Neural cell (in vitro differentiated cells): ENCODE data around the gene MON2.

Source experiments
- EP300 ChIP-seq: fragments of 450-650 bp; conservative IDR thresholded peaks from 2 replicates; pipeline ENCODE4 v1.6.1; 2014; ENCODE audit warnings: antibody characterized with exemption, mild to moderate bottlenecking, moderate library complexity; ENCODE audit not compliant: poor library complexity, severe bottlenecking
- EZH2 ChIP-seq: fragments of 200-600, 300-800 bp; shearing (Covaris generic), sonication (generic); IDR thresholded peaks from 2 replicates; pipeline ENCODE4 v1.6.1; 2014; ENCODE audit warnings: antibody characterized with exemption, low read length, borderline replicate concordance, mild to moderate bottlenecking; ENCODE audit not compliant: insufficient read depth, poor library complexity, severe bottlenecking
- MXI1 ChIP-seq: fragments of 450-650 bp; conservative IDR thresholded peaks from 2 replicates; pipeline ENCODE4 v1.6.1; 2014; ENCODE audit warnings: antibody characterized with exemption, mild to moderate bottlenecking; ENCODE audit not compliant: poor library complexity, severe bottlenecking
- POLR2AphosphoS5 ChIP-seq: IDR thresholded peaks from 2 replicates; pipeline ENCODE4 v1.6.1; 2012
- RAD21 ChIP-seq: fragments of 450-650 bp; conservative IDR thresholded peaks from 2 replicates; pipeline ENCODE4 v1.6.1; 2014; ENCODE audit warnings: antibody characterized with exemption, mild to moderate bottlenecking, moderate library complexity
- SMC3 ChIP-seq: fragments of 450-650 bp; conservative IDR thresholded peaks from 2 replicates; pipeline ENCODE4 v1.6.1; 2014; ENCODE audit warnings: antibody characterized with exemption, mild to moderate bottlenecking, moderate library complexity; ENCODE audit not compliant: poor library complexity
- TAF1 ChIP-seq: IDR thresholded peaks from 2 replicates; pipeline ENCODE4 v1.6.1; 2012; ENCODE audit warnings: low read depth
- TF ChIP-seq, protein P1 (sequence below): fragments of 450-650 bp; IDR thresholded peaks from 2 replicates; pipeline ENCODE4 v1.5.1; 2014; ENCODE audit warnings: antibody characterized with exemption, mild to moderate bottlenecking, moderate library complexity; ENCODE audit not compliant: poor library complexity, severe bottlenecking
- TF ChIP-seq, protein P2 (sequence below): IDR thresholded peaks from 2 replicates; pipeline ENCODE4 v1.6.1; 2012; ENCODE audit warnings: borderline replicate concordance

- TF ChIP-seq RAD21 (no peak), EP300 (no peak), POLR2AphosphoS5 (no peak), EZH2 (no peak), MXI1 (no peak), TAF1 (no peak), SMC3 (no peak)
- TF ChIP-seq, protein P1, sequence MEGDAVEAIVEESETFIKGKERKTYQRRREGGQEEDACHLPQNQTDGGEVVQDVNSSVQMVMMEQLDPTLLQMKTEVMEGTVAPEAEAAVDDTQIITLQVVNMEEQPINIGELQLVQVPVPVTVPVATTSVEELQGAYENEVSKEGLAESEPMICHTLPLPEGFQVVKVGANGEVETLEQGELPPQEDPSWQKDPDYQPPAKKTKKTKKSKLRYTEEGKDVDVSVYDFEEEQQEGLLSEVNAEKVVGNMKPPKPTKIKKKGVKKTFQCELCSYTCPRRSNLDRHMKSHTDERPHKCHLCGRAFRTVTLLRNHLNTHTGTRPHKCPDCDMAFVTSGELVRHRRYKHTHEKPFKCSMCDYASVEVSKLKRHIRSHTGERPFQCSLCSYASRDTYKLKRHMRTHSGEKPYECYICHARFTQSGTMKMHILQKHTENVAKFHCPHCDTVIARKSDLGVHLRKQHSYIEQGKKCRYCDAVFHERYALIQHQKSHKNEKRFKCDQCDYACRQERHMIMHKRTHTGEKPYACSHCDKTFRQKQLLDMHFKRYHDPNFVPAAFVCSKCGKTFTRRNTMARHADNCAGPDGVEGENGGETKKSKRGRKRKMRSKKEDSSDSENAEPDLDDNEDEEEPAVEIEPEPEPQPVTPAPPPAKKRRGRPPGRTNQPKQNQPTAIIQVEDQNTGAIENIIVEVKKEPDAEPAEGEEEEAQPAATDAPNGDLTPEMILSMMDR: no peak
- TF ChIP-seq, protein P2, sequence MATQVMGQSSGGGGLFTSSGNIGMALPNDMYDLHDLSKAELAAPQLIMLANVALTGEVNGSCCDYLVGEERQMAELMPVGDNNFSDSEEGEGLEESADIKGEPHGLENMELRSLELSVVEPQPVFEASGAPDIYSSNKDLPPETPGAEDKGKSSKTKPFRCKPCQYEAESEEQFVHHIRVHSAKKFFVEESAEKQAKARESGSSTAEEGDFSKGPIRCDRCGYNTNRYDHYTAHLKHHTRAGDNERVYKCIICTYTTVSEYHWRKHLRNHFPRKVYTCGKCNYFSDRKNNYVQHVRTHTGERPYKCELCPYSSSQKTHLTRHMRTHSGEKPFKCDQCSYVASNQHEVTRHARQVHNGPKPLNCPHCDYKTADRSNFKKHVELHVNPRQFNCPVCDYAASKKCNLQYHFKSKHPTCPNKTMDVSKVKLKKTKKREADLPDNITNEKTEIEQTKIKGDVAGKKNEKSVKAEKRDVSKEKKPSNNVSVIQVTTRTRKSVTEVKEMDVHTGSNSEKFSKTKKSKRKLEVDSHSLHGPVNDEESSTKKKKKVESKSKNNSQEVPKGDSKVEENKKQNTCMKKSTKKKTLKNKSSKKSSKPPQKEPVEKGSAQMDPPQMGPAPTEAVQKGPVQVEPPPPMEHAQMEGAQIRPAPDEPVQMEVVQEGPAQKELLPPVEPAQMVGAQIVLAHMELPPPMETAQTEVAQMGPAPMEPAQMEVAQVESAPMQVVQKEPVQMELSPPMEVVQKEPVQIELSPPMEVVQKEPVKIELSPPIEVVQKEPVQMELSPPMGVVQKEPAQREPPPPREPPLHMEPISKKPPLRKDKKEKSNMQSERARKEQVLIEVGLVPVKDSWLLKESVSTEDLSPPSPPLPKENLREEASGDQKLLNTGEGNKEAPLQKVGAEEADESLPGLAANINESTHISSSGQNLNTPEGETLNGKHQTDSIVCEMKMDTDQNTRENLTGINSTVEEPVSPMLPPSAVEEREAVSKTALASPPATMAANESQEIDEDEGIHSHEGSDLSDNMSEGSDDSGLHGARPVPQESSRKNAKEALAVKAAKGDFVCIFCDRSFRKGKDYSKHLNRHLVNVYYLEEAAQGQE: no peak
These were observed 46.3 kb downstream of the MON2 start for GRCh38 chr12:62512901-62513300.
